Measurements from ENCODE around the gene NT5C1B. TPM values are rescaled to one million over a fixed set of nuclear protein-coding genes. Genes with fewer than 3 reads are reported as not detected.

NT5C1B gene
- total and polyA plus RNA-seq, 2 experiments from 2014 or later = not detected

DNA sequence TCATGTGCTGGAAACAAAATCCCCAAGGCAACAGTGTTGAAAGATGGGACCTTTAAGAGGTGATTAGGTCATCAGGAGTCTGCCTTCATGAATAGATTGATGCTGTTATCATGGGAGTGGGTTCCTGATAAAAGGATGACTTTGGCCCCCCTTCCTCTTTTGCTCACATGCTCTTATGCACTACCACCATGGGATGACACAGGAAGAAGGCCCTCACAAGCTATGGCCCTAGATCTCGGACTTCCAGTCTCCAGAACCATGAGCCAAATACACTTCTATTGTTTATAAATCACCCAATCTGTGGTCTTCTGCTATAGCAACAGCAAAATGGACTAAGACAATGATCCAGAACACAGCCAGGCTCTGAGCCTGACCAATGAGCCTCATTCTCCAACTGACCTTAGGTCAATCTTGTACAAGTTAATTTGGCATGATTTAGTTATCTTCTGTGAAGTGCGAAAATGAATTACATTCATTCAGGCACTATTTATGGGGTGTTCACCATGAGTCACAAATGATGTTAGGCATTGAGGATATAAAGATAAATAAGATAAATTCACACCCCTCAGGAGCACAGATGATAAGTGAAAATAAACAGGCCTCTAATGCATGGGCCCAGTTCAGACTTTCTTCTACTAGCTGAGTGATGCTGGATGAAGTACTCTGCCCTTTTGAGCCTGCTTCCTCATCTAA lies 37.7 kb upstream of the NT5C1B start:
- ATAC-seq = no peak

GRCh38 chr2:18626256-18626668 lies 36.9 kb upstream of the NT5C1B start:
- no peak overlapping the region for H2AFZ ChIP-seq
- H3K4me2 ChIP-seq = no peak overlapping the region
- no peak overlapping the region for H3K4me3 ChIP-seq
- TF ChIP-seq, protein P1, sequence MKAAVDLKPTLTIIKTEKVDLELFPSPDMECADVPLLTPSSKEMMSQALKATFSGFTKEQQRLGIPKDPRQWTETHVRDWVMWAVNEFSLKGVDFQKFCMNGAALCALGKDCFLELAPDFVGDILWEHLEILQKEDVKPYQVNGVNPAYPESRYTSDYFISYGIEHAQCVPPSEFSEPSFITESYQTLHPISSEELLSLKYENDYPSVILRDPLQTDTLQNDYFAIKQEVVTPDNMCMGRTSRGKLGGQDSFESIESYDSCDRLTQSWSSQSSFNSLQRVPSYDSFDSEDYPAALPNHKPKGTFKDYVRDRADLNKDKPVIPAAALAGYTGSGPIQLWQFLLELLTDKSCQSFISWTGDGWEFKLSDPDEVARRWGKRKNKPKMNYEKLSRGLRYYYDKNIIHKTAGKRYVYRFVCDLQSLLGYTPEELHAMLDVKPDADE (IDR thresholded peaks at IDR 0.05) = no peak
- TF ChIP-seq POLR2AphosphoS5 (IDR thresholded peaks at IDR 0.05; ENCODE audit: low read depth) = no peak
- TF ChIP-seq, protein P2, sequence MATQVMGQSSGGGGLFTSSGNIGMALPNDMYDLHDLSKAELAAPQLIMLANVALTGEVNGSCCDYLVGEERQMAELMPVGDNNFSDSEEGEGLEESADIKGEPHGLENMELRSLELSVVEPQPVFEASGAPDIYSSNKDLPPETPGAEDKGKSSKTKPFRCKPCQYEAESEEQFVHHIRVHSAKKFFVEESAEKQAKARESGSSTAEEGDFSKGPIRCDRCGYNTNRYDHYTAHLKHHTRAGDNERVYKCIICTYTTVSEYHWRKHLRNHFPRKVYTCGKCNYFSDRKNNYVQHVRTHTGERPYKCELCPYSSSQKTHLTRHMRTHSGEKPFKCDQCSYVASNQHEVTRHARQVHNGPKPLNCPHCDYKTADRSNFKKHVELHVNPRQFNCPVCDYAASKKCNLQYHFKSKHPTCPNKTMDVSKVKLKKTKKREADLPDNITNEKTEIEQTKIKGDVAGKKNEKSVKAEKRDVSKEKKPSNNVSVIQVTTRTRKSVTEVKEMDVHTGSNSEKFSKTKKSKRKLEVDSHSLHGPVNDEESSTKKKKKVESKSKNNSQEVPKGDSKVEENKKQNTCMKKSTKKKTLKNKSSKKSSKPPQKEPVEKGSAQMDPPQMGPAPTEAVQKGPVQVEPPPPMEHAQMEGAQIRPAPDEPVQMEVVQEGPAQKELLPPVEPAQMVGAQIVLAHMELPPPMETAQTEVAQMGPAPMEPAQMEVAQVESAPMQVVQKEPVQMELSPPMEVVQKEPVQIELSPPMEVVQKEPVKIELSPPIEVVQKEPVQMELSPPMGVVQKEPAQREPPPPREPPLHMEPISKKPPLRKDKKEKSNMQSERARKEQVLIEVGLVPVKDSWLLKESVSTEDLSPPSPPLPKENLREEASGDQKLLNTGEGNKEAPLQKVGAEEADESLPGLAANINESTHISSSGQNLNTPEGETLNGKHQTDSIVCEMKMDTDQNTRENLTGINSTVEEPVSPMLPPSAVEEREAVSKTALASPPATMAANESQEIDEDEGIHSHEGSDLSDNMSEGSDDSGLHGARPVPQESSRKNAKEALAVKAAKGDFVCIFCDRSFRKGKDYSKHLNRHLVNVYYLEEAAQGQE (IDR thresholded peaks at IDR 0.05; ENCODE audit: unreplicated experiment) = no peak
- TF ChIP-seq, protein P3, sequence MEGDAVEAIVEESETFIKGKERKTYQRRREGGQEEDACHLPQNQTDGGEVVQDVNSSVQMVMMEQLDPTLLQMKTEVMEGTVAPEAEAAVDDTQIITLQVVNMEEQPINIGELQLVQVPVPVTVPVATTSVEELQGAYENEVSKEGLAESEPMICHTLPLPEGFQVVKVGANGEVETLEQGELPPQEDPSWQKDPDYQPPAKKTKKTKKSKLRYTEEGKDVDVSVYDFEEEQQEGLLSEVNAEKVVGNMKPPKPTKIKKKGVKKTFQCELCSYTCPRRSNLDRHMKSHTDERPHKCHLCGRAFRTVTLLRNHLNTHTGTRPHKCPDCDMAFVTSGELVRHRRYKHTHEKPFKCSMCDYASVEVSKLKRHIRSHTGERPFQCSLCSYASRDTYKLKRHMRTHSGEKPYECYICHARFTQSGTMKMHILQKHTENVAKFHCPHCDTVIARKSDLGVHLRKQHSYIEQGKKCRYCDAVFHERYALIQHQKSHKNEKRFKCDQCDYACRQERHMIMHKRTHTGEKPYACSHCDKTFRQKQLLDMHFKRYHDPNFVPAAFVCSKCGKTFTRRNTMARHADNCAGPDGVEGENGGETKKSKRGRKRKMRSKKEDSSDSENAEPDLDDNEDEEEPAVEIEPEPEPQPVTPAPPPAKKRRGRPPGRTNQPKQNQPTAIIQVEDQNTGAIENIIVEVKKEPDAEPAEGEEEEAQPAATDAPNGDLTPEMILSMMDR (conservative IDR thresholded peaks at IDR 0.05; ENCODE audit: low read depth in 2 of 2) = no peak
- no peak for TF ChIP-seq CREB1 (CRISPR knock-in tag; IDR thresholded peaks at IDR 0.05; ENCODE audit: low read depth)
- no peak for TF ChIP-seq ZNF331 (CRISPR knock-in tag; IDR thresholded peaks at IDR 0.05; ENCODE audit: low read depth)
- no peak for TF ChIP-seq EZH2 (IDR thresholded peaks at IDR 0.05; ENCODE audit: low read depth, unreplicated experiment)
- no peak for TF ChIP-seq JUNB (IDR thresholded peaks at IDR 0.05; ENCODE audit: unreplicated experiment)

More for the DNA sequence above, 37.7 kb upstream of the NT5C1B start:
- Histone ChIP-seq H3K27me3 (ENCODE audit: insufficient read depth) (no peaks in the 10 kb centered on the region), H3K4me1 (ENCODE audit: insufficient read depth) (no peaks in the 10 kb centered on the region), H3K36me3 (ENCODE audit: insufficient read depth) (no peaks in the 10 kb centered on the region), H3F3A (replicated peaks; ENCODE audit: low read depth) (no peaks in the 10 kb centered on the region), H3K9me2 (ENCODE audit: insufficient read depth) (peaks cover 5% of the 10 kb centered on the region), H3K79me2 (replicated peaks; ENCODE audit: insufficient read depth) (no peaks in the 10 kb centered on the region), H2AFZ (no peak overlapping the region), H3K4me3 (no peak overlapping the region), H3K4me2 (no peak overlapping the region), H4K20me1 (replicated peaks; ENCODE audit: insufficient read depth) (no peaks in the 10 kb centered on the region), H3K27ac (ENCODE audit: low read depth) (no peak overlapping the region)
- H3K9me3 Mint-ChIP-seq = peaks cover 11% of the 10 kb centered on the region
- H3K27me3 Mint-ChIP-seq (ENCODE audit: insufficient read depth, low read depth, poor library complexity) = no peaks in the 10 kb centered on the region
- H3K36me3 Mint-ChIP-seq (ENCODE audit: low read depth) = peaks cover 8% of the 10 kb centered on the region
- H3K27ac Mint-ChIP-seq = no peak overlapping the region
- DNase-seq (ENCODE audit: low spot score) = no peak
- H3K4me3 Mint-ChIP-seq = no peak overlapping the region
- no peaks in the 10 kb centered on the region for H3K4me1 Mint-ChIP-seq
- no peak for TF ChIP-seq NANOG (IDR thresholded peaks at IDR 0.05; ENCODE audit: borderline replicate concordance)
- TF ChIP-seq JUNB (IDR thresholded peaks at IDR 0.05; ENCODE audit: unreplicated experiment) = no peak
- TF ChIP-seq ZNF114 (CRISPR knock-in tag; IDR thresholded peaks at IDR 0.05) = no peak
- TF ChIP-seq STAT1 (IDR thresholded peaks at IDR 0.05; ENCODE audit: unreplicated experiment) = no peak

More at GRCh38 chr2:18626256-18626668, 36.9 kb upstream of the NT5C1B start:
- no peak for DNase-seq (ENCODE audit: low spot score)
- Histone ChIP-seq H3F3A (replicated peaks; ENCODE audit: low read depth) (no peaks in the 10 kb centered on the region), H3K9me2 (ENCODE audit: insufficient read depth) (peaks cover 5% of the 10 kb centered on the region), H3K79me2 (replicated peaks; ENCODE audit: insufficient read depth) (no peaks in the 10 kb centered on the region), H3K4me1 (ENCODE audit: insufficient read depth) (no peaks in the 10 kb centered on the region), H4K20me1 (replicated peaks; ENCODE audit: insufficient read depth) (no peaks in the 10 kb centered on the region), H3K27ac (ENCODE audit: low read depth) (no peak overlapping the region), H3K36me3 (ENCODE audit: insufficient read depth) (no peaks in the 10 kb centered on the region), H3K27me3 (ENCODE audit: insufficient read depth) (no peaks in the 10 kb centered on the region)
- no peak for ATAC-seq
- no peaks in the 10 kb centered on the region; the same call in 2 of the 3 replicates for H3K36me3 Mint-ChIP-seq (ENCODE audit: low read depth)
- no peak overlapping the region for H3K4me3 Mint-ChIP-seq
- no peaks in the 10 kb centered on the region for H3K4me1 Mint-ChIP-seq
- peaks cover 4% of the 10 kb centered on the region; the same call in 1 of the 3 replicates for H3K9me3 Mint-ChIP-seq
- H3K27ac Mint-ChIP-seq = no peak overlapping the region
- no peaks in the 10 kb centered on the region for H3K27me3 Mint-ChIP-seq (ENCODE audit: insufficient read depth, low read depth, poor library complexity)
